SU-DHL-6 (cell line): Measurements from ENCODE around the gene CSNK1A1.
"Not testable (repeated sequence)": the region's sequence is repeated elsewhere in the genome, so short reads cannot be mapped to it uniquely, and the experiment has no call there.

Source experiments
- H2AFZ ChIP-seq: fragments of 200-600 bp; sonication (generic); 2 replicates; pipeline ENCODE4 v1.6.1; 2014; ENCODE audit warnings: low read depth, mild to moderate bottlenecking, moderate library complexity, mixed read lengths, antibody characterized with exemption, low read length; ENCODE audit not compliant: severe bottlenecking
- H3F3A ChIP-seq: fragments of 200-600 bp; shearing (Covaris generic); 2 replicates; pipeline ENCODE4 v1.6.0; 2016; ENCODE audit warnings: antibody characterized with exemption, mild to moderate bottlenecking; ENCODE audit not compliant: insufficient read depth
- H3K27ac ChIP-seq: fragments of 200-600 bp; sonication (generic); 2 replicates; pipeline ENCODE4 v1.5.1; 2016; ENCODE audit warnings: low read depth, mild to moderate bottlenecking, low read length, moderate library complexity, mixed read lengths
- H3K27me3 ChIP-seq: fragments of 200-600 bp; sonication (generic), shearing (Covaris generic); 2 replicates; pipeline ENCODE4 v1.6.0; 2014; ENCODE audit warnings: mild to moderate bottlenecking, low read length
- H3K36me3 ChIP-seq: fragments of 200-600 bp; sonication (generic); 2 replicates; pipeline ENCODE4 v1.6.1; 2014; ENCODE audit warnings: mild to moderate bottlenecking, low read length, mixed read lengths
- H3K4me2 ChIP-seq: fragments of 300-600, 200-600 bp; shearing (Covaris generic), sonication (generic); 2 replicates; pipeline ENCODE4 v1.6.0; 2014; ENCODE audit warnings: low read length, low read depth, mild to moderate bottlenecking; ENCODE audit not compliant: poor library complexity, severe bottlenecking
- H3K4me3 ChIP-seq: fragments of 200-600 bp; sonication (generic); 2 replicates; pipeline ENCODE4 v1.5.1; 2014; ENCODE audit warnings: antibody characterized with exemption, low read length, mild to moderate bottlenecking, mixed read lengths; ENCODE audit not compliant: insufficient read depth, poor library complexity, severe bottlenecking
- H3K79me2 ChIP-seq: fragments of 200-600 bp; sonication (generic); 2 replicates; pipeline ENCODE4 v1.6.1; 2014; ENCODE audit warnings: mild to moderate bottlenecking, low read length, moderate library complexity; ENCODE audit not compliant: insufficient read depth
- H3K9ac ChIP-seq: fragments of 200-600 bp; sonication (generic); 2 replicates; pipeline ENCODE4 v1.7.0; 2014; ENCODE audit warnings: mild to moderate bottlenecking, low read length
- H3K9me2 ChIP-seq: fragments of 200-600 bp; sonication (generic); replicated peaks from 2 replicates; pipeline ENCODE4 v1.6.1; 2014; ENCODE audit warnings: low read length; ENCODE audit not compliant: insufficient read depth
- H3K9me3 ChIP-seq: fragments of 200-600 bp; sonication (generic); 2 replicates; pipeline ENCODE4 v1.6.1; 2014; ENCODE audit warnings: low read length, mixed read lengths; ENCODE audit not compliant: insufficient read depth
- H4K20me1 ChIP-seq: fragments of 200-600 bp; sonication (generic); 2 replicates; pipeline ENCODE4 v1.6.1; 2014; ENCODE audit warnings: low read depth, mild to moderate bottlenecking, antibody characterized with exemption, low read length, moderate library complexity, mixed read lengths
- EZH2phosphoT487 ChIP-seq: fragments of 200-600 bp; sonication (generic), shearing (Covaris generic); conservative IDR thresholded peaks from 2 replicates; pipeline ENCODE4 v1.6.1; 2018; ENCODE audit warnings: mild to moderate bottlenecking, antibody characterized with exemption, low read length, moderate library complexity, mixed read lengths
- TF ChIP-seq, protein P1 (sequence below): fragments of 200-600 bp; sonication (generic); IDR thresholded peaks from one replicate; pipeline ENCODE4 v1.5.1; 2017; ENCODE audit warnings: antibody characterized with exemption, mild to moderate bottlenecking, low read length, moderate library complexity; ENCODE audit not compliant: insufficient read depth, poor library complexity, severe bottlenecking

The CSNK1A1 gene

DNA sequence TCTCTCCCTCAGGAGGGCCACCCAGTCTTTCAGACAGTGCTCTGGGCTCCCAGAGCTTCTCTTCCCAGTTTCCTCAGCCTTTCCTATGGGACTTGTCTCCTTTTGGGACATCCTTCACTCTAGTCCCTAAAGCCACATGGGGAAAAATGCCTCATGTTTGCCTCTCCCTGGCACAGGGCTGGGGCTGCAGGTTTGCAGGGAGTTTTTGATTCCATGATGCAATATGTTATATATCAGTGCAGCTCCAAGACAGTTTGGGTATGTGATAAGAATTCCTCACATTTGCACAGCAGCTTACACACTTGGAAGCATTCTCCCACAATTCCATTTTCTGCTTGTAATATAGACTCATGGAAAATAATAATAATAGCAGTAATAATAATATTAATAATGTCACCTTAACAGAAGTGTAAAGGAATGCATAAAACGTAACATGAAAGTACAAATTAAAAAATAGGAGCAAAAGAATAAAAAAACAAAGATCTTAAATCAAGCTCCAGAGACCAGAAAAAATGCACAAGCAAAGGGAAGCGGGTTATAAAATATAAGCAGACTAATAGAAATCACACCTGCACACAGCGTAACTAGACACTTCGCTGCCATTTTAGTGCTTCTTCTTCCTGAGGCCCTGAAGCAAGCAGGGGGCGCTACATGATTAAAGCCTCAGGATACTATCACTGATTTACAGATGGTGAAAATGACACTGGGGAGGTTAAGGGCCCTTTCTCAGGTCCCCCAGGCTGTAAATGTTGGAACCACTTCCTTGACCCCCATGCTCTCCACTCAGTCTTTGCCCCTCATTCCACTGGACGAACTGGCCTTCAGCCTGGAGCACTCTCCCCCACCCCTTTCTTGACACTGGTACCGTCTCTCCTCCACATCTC is 102.2 kb downstream of the CSNK1A1 start:
- TF ChIP-seq, protein P1, sequence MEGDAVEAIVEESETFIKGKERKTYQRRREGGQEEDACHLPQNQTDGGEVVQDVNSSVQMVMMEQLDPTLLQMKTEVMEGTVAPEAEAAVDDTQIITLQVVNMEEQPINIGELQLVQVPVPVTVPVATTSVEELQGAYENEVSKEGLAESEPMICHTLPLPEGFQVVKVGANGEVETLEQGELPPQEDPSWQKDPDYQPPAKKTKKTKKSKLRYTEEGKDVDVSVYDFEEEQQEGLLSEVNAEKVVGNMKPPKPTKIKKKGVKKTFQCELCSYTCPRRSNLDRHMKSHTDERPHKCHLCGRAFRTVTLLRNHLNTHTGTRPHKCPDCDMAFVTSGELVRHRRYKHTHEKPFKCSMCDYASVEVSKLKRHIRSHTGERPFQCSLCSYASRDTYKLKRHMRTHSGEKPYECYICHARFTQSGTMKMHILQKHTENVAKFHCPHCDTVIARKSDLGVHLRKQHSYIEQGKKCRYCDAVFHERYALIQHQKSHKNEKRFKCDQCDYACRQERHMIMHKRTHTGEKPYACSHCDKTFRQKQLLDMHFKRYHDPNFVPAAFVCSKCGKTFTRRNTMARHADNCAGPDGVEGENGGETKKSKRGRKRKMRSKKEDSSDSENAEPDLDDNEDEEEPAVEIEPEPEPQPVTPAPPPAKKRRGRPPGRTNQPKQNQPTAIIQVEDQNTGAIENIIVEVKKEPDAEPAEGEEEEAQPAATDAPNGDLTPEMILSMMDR: peak; percentile 35
- no peak for TF ChIP-seq EZH2phosphoT487
- Histone ChIP-seq H4K20me1 (no peaks in the 10 kb centered on the region), H3K36me3 (no peaks in the 10 kb centered on the region), H2AFZ (no peak overlapping the region), H3K79me2 (no peaks in the 10 kb centered on the region), H3K27ac (no peak overlapping the region), H3F3A (no peaks in the 10 kb centered on the region), H3K9me2 (no peaks in the 10 kb centered on the region), H3K27me3 (no peaks in the 10 kb centered on the region), H3K9me3 (no peaks in the 10 kb centered on the region), H3K4me2 (no peak overlapping the region), H3K9ac (no peak overlapping the region), H3K4me3 (no peak overlapping the region)

DNA sequence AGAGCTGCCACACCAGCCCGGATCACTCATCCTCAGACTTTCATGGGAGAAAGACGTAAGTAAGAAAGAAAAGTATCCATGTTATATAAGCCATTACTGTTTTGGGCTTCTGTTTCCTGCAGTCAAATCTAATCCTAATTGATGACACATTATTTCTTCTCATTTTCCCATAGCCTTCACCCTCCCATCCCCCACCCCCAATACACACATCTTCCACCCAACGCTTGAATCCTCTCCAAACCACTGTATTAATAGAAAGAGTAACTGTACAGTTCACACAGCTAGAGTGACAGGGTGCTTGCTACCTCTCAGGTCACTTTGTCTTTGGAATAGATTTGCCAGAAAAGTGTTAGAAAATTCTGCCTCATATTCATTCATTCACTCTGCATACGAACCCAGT is 102.8 kb downstream of the CSNK1A1 start:
- no peak for TF ChIP-seq EZH2phosphoT487
- TF ChIP-seq, protein P1: no peak
- Histone ChIP-seq H3K9me2 (no peaks in the 10 kb centered on the region), H3K27ac (no peak overlapping the region), H2AFZ (no peak overlapping the region), H3K36me3 (no peaks in the 10 kb centered on the region), H3K9me3 (no peaks in the 10 kb centered on the region), H4K20me1 (no peaks in the 10 kb centered on the region), H3K4me2 (no peak overlapping the region), H3F3A (no peaks in the 10 kb centered on the region), H3K9ac (no peak overlapping the region), H3K4me3 (no peak overlapping the region), H3K79me2 (no peaks in the 10 kb centered on the region), H3K27me3 (no peaks in the 10 kb centered on the region)

DNA sequence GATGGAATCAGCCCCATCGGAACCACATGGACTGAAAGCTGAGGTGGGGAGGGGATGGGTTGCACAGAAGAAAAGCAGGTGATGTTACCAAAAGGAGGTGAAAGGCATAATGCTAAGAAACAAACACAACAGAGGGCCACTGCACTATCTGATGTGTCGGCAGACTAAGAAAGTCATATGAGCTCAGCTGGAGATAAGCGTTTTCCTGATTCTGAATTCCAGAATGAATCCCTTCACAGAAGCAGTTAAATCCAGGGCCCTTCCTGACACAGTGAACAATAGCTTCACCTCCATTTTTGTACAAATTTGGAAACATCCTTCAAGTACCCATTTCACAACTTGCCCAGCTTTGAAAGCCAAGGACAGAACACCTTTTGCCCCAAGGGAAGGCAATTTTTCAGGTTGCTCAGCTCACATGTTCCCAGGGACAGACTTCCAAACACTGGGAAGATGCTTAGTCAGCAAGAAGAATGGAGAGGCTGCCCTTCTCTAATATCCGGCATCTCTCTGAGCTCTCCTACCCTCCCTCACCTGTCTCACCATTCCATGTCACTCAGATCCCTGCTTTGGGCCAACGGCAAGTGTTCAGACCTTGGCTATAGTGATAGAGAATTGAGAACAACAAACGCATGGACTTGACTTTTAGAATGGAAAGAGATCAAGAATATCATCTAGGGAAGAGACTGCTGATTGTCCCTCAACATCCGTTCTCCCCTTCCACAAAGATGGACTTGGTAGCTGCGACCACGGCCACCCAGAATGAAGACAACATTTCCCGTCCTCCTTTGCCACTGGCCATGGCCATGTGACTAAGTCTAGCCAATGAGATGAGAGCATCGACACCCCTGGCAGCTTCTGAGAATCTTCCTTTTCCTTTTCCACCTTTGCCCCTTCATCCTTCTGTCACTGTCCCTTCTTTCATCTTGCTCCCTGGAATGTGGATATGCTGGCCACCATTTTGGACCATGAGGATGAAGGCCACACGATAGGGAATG is 103.6 kb downstream of the CSNK1A1 start:
- TF ChIP-seq, protein P1: no peak
- TF ChIP-seq EZH2phosphoT487: no peak
- no peak overlapping the region for H2AFZ ChIP-seq

DNA sequence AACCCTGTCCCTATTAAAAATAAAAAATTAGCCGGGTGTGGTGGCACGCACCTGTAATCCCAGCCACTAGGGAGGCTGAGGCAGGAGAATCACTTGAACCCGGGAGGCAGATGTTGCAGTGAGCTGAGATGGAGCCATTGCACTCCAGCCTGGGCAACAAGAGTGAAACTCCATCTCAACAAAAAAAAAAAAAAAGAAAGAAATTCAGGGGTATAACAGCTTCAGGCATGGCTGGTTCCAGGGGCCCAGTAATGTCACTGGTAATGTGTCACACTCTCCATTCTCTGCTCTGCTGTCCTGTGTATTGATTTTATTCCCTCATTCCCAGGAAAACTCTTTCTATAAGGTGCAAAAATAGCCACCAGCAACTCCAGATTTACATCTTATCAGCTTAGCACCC is 104.4 kb downstream of the CSNK1A1 start:
- H3K27me3 ChIP-seq, H3K79me2 ChIP-seq, H4K20me1 ChIP-seq, H3K9me3 ChIP-seq, H3K4me3 ChIP-seq, H3K9ac ChIP-seq, H3K4me2 ChIP-seq, H3F3A ChIP-seq, H3K36me3 ChIP-seq, H3K9me2 ChIP-seq, H3K27ac ChIP-seq, H2AFZ ChIP-seq: not testable (repeated sequence)

More for the DNA sequence above, 103.6 kb downstream of the CSNK1A1 start:
- no peak overlapping the region for H3K4me3 ChIP-seq
- H3K27ac ChIP-seq: no peak overlapping the region
- H3K36me3 ChIP-seq: no peaks in the 10 kb centered on the region
- H4K20me1 ChIP-seq: no peaks in the 10 kb centered on the region
- H3K27me3 ChIP-seq: no peaks in the 10 kb centered on the region
- H3K9ac ChIP-seq: no peak overlapping the region
- no peak overlapping the region for H3K4me2 ChIP-seq
- no peaks in the 10 kb centered on the region for H3F3A ChIP-seq
- no peaks in the 10 kb centered on the region for H3K9me2 ChIP-seq
- no peaks in the 10 kb centered on the region for H3K79me2 ChIP-seq
- no peaks in the 10 kb centered on the region for H3K9me3 ChIP-seq
